K562 (cell line): ENCODE results near the gene RPL19. TPM values are rescaled to one million over a fixed set of nuclear protein-coding genes. Genes with fewer than 3 reads are reported as not detected.

Experiments
- ATAC-seq: fragments of 200-7000 bp; cut with Tn5 transposase; 3 replicates; pipeline ENCODE4 v1.9.1; 2020; ENCODE audit warnings: moderate library complexity
- BruUV-seq: library from RNA; stranded (reverse); fragments of 400-500 nt; replicated peaks from 2 replicates; lab custom pipeline; 2021; lab: Mats Ljungman, UMichigan
- CTCF ChIA-PET: fragments of 300-600 bp; formaldehyde crosslinking; extraction: SDS; loops from one replicate; lab custom pipeline; 2021; ENCODE audit warnings: low intra/inter-chr PET ratio; lab: Yijun Ruan, JAX
- POLR2A ChIA-PET: fragments of 300-600, 350-650 bp; sonication (Branson Sonifier 250); formaldehyde crosslinking; extraction: SDS; loops from one replicate; lab custom pipeline; 2021; ENCODE audit warnings: antibody characterized with exemption, inconsistent platforms; lab: Yijun Ruan, JAX
- DNase-seq, 4 experiments: peaks; one replicate each; pipeline versions ENCODE4 v3.0.0 to v3.0.0-alpha.2; 2011 to 2018; ENCODE audit warnings: low spot score in 3 of 4, mixed read lengths in 3 of 4; ENCODE audit errors: extremely low read depth in 1 of 4
- FAIRE-seq: peaks from 2 replicates; lab custom pipeline; 2011; peaks lifted over from hg19 to GRCh38; lab: Jason Lieb, UNC
- H2AFZ ChIP-seq: 2 replicates; pipeline ENCODE4 v1.6.0; 2011; ENCODE audit warnings: low read depth, low read length, control low read depth, inconsistent platforms
- H3K27ac ChIP-seq: fragments of 200-600 bp; 3 replicates; pipeline ENCODE4 v1.8.0; 2011; ENCODE audit warnings: low read depth, mild to moderate bottlenecking, control low read depth, inconsistent platforms, low read length, moderate library complexity, mixed read lengths; ENCODE audit errors: extremely low read depth
- H3K27me3 ChIP-seq, 2 experiments: fragments of 300-600 bp in 1 of 2; 2 replicates in 1 of 2; 3 replicates in 1 of 2; pipeline versions ENCODE4 v1.6.0 to v1.8.0; 2011; ENCODE audit warnings: inconsistent platforms in 2 of 2, low read length in 2 of 2, mild to moderate bottlenecking in 1 of 2, mixed read lengths in 1 of 2, moderate library complexity in 1 of 2; ENCODE audit not compliant: control insufficient read depth in 2 of 2, insufficient read depth in 2 of 2
- H3K36me3 ChIP-seq: fragments of 300-600 bp; 3 replicates; pipeline ENCODE4 v1.8.0; 2011; ENCODE audit warnings: mild to moderate bottlenecking, low read length, inconsistent platforms; ENCODE audit not compliant: control insufficient read depth, insufficient read depth
- H3K4me1 ChIP-seq, 2 experiments: fragments of 200-600 bp in 1 of 2; replicated peaks in 1 of 2; 2 replicates in 1 of 2; 3 replicates in 1 of 2; pipeline versions ENCODE4 v1.5.1 to v1.8.0; 2011; ENCODE audit warnings: inconsistent platforms in 2 of 2, low read length in 2 of 2, mild to moderate bottlenecking in 1 of 2, mixed read lengths in 1 of 2, moderate library complexity in 1 of 2; ENCODE audit not compliant: control insufficient read depth in 2 of 2, insufficient read depth in 2 of 2
- H3K4me2 ChIP-seq: 2 replicates; pipeline ENCODE4 v1.6.1; 2011; ENCODE audit warnings: low read length, control low read depth, inconsistent platforms, mixed read lengths; ENCODE audit not compliant: insufficient read depth
- H3K4me3 ChIP-seq: fragments of 200-600 bp; sonication (generic), shearing (Covaris generic); 2 replicates; pipeline ENCODE4 v1.5.1; 2016; ENCODE audit warnings: control low read depth, inconsistent platforms
- H3K79me2 ChIP-seq: fragments of 200-600 bp; 3 replicates; pipeline ENCODE4 v1.8.0; 2011; ENCODE audit warnings: low read length, inconsistent platforms; ENCODE audit not compliant: control insufficient read depth, insufficient read depth
- H3K9ac ChIP-seq, 2 experiments: 2 replicates each; pipeline versions ENCODE4 v1.6.0 to v1.6.1; 2011; ENCODE audit warnings: low read depth in 2 of 2, low read length in 2 of 2, control low read depth in 1 of 2, inconsistent platforms in 1 of 2, mild to moderate bottlenecking in 1 of 2, mixed read lengths in 1 of 2; ENCODE audit not compliant: insufficient read depth in 1 of 2
- H3K9me1 ChIP-seq: one replicate; pipeline ENCODE4 v1.6.0; 2011; ENCODE audit warnings: inconsistent platforms, mild to moderate bottlenecking, low read length, moderate library complexity; ENCODE audit not compliant: control insufficient read depth, insufficient read depth
- H3K9me3 ChIP-seq: replicated peaks from 2 replicates; pipeline ENCODE4 v1.5.1; 2011; ENCODE audit warnings: low read depth, low read length, inconsistent platforms; ENCODE audit not compliant: control insufficient read depth, insufficient read depth
- H4K20me1 ChIP-seq: replicated peaks from 2 replicates; pipeline ENCODE4 v1.6.1; 2011; ENCODE audit warnings: low read length, inconsistent platforms, mixed read lengths; ENCODE audit not compliant: control insufficient read depth, insufficient read depth
- CBX3 ChIP-seq, 2 experiments: IDR thresholded peaks; 1 replicate in 1 of 2; 2 replicates in 1 of 2; pipeline ENCODE4 v1.6.1; 2012; ENCODE audit warnings: inconsistent platforms in 2 of 2, low read length in 2 of 2, borderline replicate concordance in 1 of 2, control low read depth in 1 of 2
- HDAC8 ChIP-seq: fragments of 450-650 bp; IDR thresholded peaks from 2 replicates; pipeline ENCODE4 v1.6.1; 2016; ENCODE audit warnings: mild to moderate bottlenecking, missing genetic modification characterization, moderate library complexity, missing compliant biosample characterization
- NFRKB ChIP-seq: fragments of 450-650 bp; IDR thresholded peaks from 2 replicates; pipeline ENCODE4 v1.6.1; 2016; ENCODE audit warnings: low read depth
- NFXL1 ChIP-seq: fragments of 450-650 bp; formaldehyde crosslinking; IDR thresholded peaks from 2 replicates; pipeline ENCODE4 v1.4.0; 2021; ENCODE audit warnings: mild to moderate bottlenecking
- POU5F1 ChIP-seq: fragments of 150-350 bp; IDR thresholded peaks from 2 replicates; pipeline ENCODE4 v1.6.1; 2014; ENCODE audit warnings: borderline replicate concordance, low read length, low read depth, mild to moderate bottlenecking; ENCODE audit not compliant: partially characterized antibody
- TAL1 ChIP-seq: fragments of 450-650 bp; IDR thresholded peaks from 2 replicates; pipeline ENCODE4 v1.6.1; 2016; ENCODE audit warnings: mild to moderate bottlenecking
- TFAM ChIP-seq: fragments of 250-450 bp; sonication (Bioruptor Pico); conservative IDR thresholded peaks from 2 replicates; pipeline ENCODE4 v1.5.0; 2021; ENCODE audit warnings: mild to moderate bottlenecking, moderate library complexity
- ZBTB40 ChIP-seq, 2 experiments: fragments of 450-650 bp in 1 of 2; sonication (generic) in 1 of 2; formaldehyde crosslinking in 1 of 2; IDR thresholded peaks; 2 replicates each; pipeline versions ENCODE4 v1.7.1 to v1.9.0; 2016 to 2022; ENCODE audit warnings: inconsistent platforms in 1 of 2, mild to moderate bottlenecking in 1 of 2, missing genetic modification reagents in 1 of 2
- ZBTB5 ChIP-seq: fragments of 450-650 bp; IDR thresholded peaks from 2 replicates; pipeline ENCODE4 v1.6.1; 2017; ENCODE audit warnings: antibody characterized with exemption
- WGBS: fragments of 100-300 bp; shearing (Covaris generic); methylation state at CpG from one replicate; pipeline ENCODE4 v1.1.6; 2016; ENCODE audit warnings: low coverage, mixed read lengths; ENCODE audit not compliant: insufficient coverage; ENCODE audit errors: missing lambda C conversion rate; 5-methylcytosine and 5-hydroxymethylcytosine counted together
- in situ Hi-C: fragments of 300-500 bp; cut with MboI; formaldehyde crosslinking; loops from 4 replicates; pipeline ENCODE4 v1.15.0; 2018; ENCODE audit warnings: inconsistent platforms, mixed read lengths
- intact Hi-C: fragments of 100-400 bp; cut with micrococcal nuclease; formaldehyde crosslinking; loops from 2 replicates; pipeline ENCODE4 v1.14.2; 2022
- polyA plus RNA-seq, 8 experiments: library from polyadenylated mRNA; depleted of rRNA in 4 of 8; stranded (reverse) in 5 of 8; unstranded in 3 of 8; fragments of >200 nt; fragmentation: Nextera tagmentation in 2 of 8; fragmentation: Illumina TruSeq in 1 of 8; extraction: Ambion mirVana in 2 of 8; extraction: Trizol in 1 of 8; gene quantifications; 2 replicates each; pipeline versions ENCODE4 v1.2.1 to v1.2.3, GENCODE V29; 2011 to 2014; ENCODE audit warnings: inconsistent platforms in 1 of 8, missing spikeins in 1 of 8
- total RNA-seq, 7 experiments: library from RNA; depleted of rRNA in 6 of 7; stranded (reverse); fragments of >200 nt in 6 of 7; fragmentation: Illumina TruSeq in 2 of 7; extraction: Trizol in 2 of 7; gene quantifications; 2 replicates each; pipeline versions ENCODE4 v1.2.1 to v1.2.3, GENCODE V29; 2011 to 2021; ENCODE audit warnings: low replicate concordance in 1 of 7

The RPL19 gene
- total and polyA plus RNA-seq, 9 of the 15 experiments (the other 6 are each of a cell fraction or from before 2014, with no cell fraction given): 2,263 to 4,614 (median 3,727) TPM

GRCh38 chr17:39252788-39253460 is 52.8 kb downstream of the RPL19 start:
- Histone ChIP-seq H3K9me1 (no peaks in the 10 kb centered on the region), H3K4me2 (no peak overlapping the region), H2AFZ (no peak overlapping the region), H3K27ac (no peak overlapping the region), H3K4me1 (no peaks in the 10 kb centered on the region), H3K9ac (peak overlapping the region in 1 of 2 experiments; percentile 6; a peak in 1 of 4 replicates), H3K9me3 (no peaks in the 10 kb centered on the region), H4K20me1 (no peaks in the 10 kb centered on the region), H3K27me3 (no peaks in the 10 kb centered on the region), H3K79me2 (no peaks in the 10 kb centered on the region), H3K36me3 (peaks cover 5% of the 10 kb centered on the region; the same call in 2 of the 3 replicates), H3K4me3 (no peak overlapping the region)
- in situ Hi-C loops: no loop called here
- ChIA-PET POLR2A (interaction anchor here (0.6 to 0.8 kb wide), 4 partner anchors 12 to 212 kb away, joined by 3 to 5 read pairs (median 4); no protein-coding TSS in a partner anchor), CTCF (no interaction called here)
- intact Hi-C loops: no loop called here
- no TSS peak for BruUV-seq
- FAIRE-seq (no peak), DNase-seq (no peak), ATAC-seq (peak; percentile 58)
- 56% methylated on average over 7 of the region's 7 CpGs for WGBS
- TF ChIP-seq POU5F1 (no peak), NFRKB (no peak), NFXL1 (CRISPR knock-in tag) (no peak), CBX3 (IDR thresholded peaks at IDR 0.05; ENCODE audit: borderline replicate concordance in 1 of 2, low read length in 2 of 2) (no peak), TFAM (CRISPR knock-in tag) (no peak), ZBTB40 (IDR thresholded peaks at IDR 0.05) (no peak), ZBTB40 (CRISPR knock-in tag; IDR thresholded peaks at IDR 0.05) (no peak), TAL1 (no peak), ZBTB5 (no peak), HDAC8 (tag) (no peak)
